Peyer's patch (tissue), 4 donors: ENCODE data around the gene DCUN1D3. TPM values are rescaled to one million over a fixed set of nuclear protein-coding genes. Genes with fewer than 3 reads are reported as not detected.

Experiments
- DNase-seq, 3 donors: peaks; one replicate each; pipeline ENCODE4 v3.0.0-alpha.2; 2017 to 2019
- H3K27ac ChIP-seq, 4 donors: fragments of 200-600 bp; sonication (generic); one replicate each; pipeline ENCODE4 v1.5.1; 2016 to 2019
- H3K27me3 ChIP-seq, 2 donors: fragments of 200-600 bp; sonication (generic); one replicate each; pipeline ENCODE4 v1.5.1; 2019
- H3K36me3 ChIP-seq, 3 donors: fragments of 200-600 bp; sonication (generic); one replicate each; pipeline ENCODE4 v1.5.1; 2016 to 2019
- H3K4me1 ChIP-seq, 4 donors: fragments of 200-600 bp; sonication (generic); one replicate each; pipeline ENCODE4 v1.5.1; 2016 to 2019
- H3K4me3 ChIP-seq, 4 donors: fragments of 200-600 bp; sonication (generic); 1 replicate in 3 of 4; 2 replicates in 1 of 4; pipeline ENCODE4 v1.5.1; 2016 to 2019; ENCODE audit warnings: mild to moderate bottlenecking in 1 of 4
- H3K9me3 ChIP-seq, 4 donors: fragments of 200-600 bp; sonication (generic); one replicate each; pipeline ENCODE4 v1.5.1; 2016 to 2019; ENCODE audit warnings: mild to moderate bottlenecking in 1 of 4
- CTCF ChIP-seq, 6 experiments: fragments of 450-650 bp in 4 of 6; fragments of 200-600 bp in 2 of 6; sonication (generic) in 1 of 6; IDR thresholded peaks; one replicate each; pipeline ENCODE4 v1.5.1; 2017 to 2019; ENCODE audit warnings: antibody characterized with exemption in 6 of 6, mild to moderate bottlenecking in 3 of 6, moderate library complexity in 1 of 6
- POLR2A ChIP-seq, 2 donors: fragments of 450-650 bp; IDR thresholded peaks; one replicate each; pipeline ENCODE4 v1.5.1; 2017; ENCODE audit warnings: antibody characterized with exemption in 2 of 2, mild to moderate bottlenecking in 2 of 2, moderate library complexity in 2 of 2
- total RNA-seq, 4 donors: library from RNA; depleted of rRNA; stranded (reverse); fragments of >200 nt; gene quantifications; one replicate each; pipeline ENCODE4 v1.1.0, GENCODE V29; 2016

The DCUN1D3 gene
- total RNA-seq, 4 donors from 2014 or later = 6.5 to 12.2 (median 9.5) TPM

GRCh38 chr16:20884240-20884556, 16.0 kb downstream of the DCUN1D3 start:
- no peak for DNase-seq
- TF ChIP-seq CTCF (IDR thresholded peaks at IDR 0.05) = no peak
- TF ChIP-seq POLR2A (IDR thresholded peaks at IDR 0.05) = no peak
- peaks cover 0 to 10% (median 0%) of the 10 kb centered on the region in 4 donors for H3K4me1 ChIP-seq
- H3K27ac ChIP-seq = peak overlapping the region in 1 of 4 donors; percentile 9
- H3K27me3 ChIP-seq = no peaks in the 10 kb centered on the region
- H3K4me3 ChIP-seq = no peak overlapping the region
- no peaks in the 10 kb centered on the region for H3K9me3 ChIP-seq
- no peaks in the 10 kb centered on the region for H3K36me3 ChIP-seq

- no peak for TF ChIP-seq POLR2A (IDR thresholded peaks at IDR 0.05)
- no peak for TF ChIP-seq CTCF (IDR thresholded peaks at IDR 0.05)
- Histone ChIP-seq H3K4me3 (no peak overlapping the region), H3K36me3 (no peaks in the 10 kb centered on the region), H3K27me3 (no peaks in the 10 kb centered on the region), H3K27ac (no peak overlapping the region), H3K4me1 (peaks cover 0 to 15% (median 0%) of the 10 kb centered on the region in 4 donors), H3K9me3 (no peaks in the 10 kb centered on the region)
- DNase-seq = no peak
Observed at GRCh38 chr16:20883554-20884239, 16.5 kb downstream of the DCUN1D3 start.

- H3K27ac ChIP-seq = no peak overlapping the region
- no peaks in the 10 kb centered on the region for H3K9me3 ChIP-seq
- no peak overlapping the region for H3K4me3 ChIP-seq
- no peak for DNase-seq
- H3K4me1 ChIP-seq = peaks cover 0 to 15% (median 0%) of the 10 kb centered on the region in 4 donors
- no peaks in the 10 kb centered on the region for H3K36me3 ChIP-seq
- no peaks in the 10 kb centered on the region for H3K27me3 ChIP-seq
- no peak for TF ChIP-seq CTCF (IDR thresholded peaks at IDR 0.05)
- TF ChIP-seq POLR2A (IDR thresholded peaks at IDR 0.05) = no peak
Observed at GRCh38 chr16:20881503-20881878, 18.7 kb downstream of the DCUN1D3 start.

- no peak for TF ChIP-seq POLR2A (IDR thresholded peaks at IDR 0.05)
- no peak for TF ChIP-seq CTCF (IDR thresholded peaks at IDR 0.05)
- peaks cover 0 to 15% (median 0%) of the 10 kb centered on the region in 4 donors for H3K4me1 ChIP-seq
Observed at GRCh38 chr16:20880867-20881502, 19.2 kb downstream of the DCUN1D3 start.

GRCh38 chr16:20879175-20880040, 20.8 kb downstream of the DCUN1D3 start:
- H3K4me3 ChIP-seq = no peak overlapping the region
- no peaks in the 10 kb centered on the region for H3K27me3 ChIP-seq
- no peak for DNase-seq
- no peak overlapping the region for H3K27ac ChIP-seq
- no peaks in the 10 kb centered on the region for H3K36me3 ChIP-seq
- peaks cover 0 to 15% (median 3%) of the 10 kb centered on the region in 4 donors for H3K4me1 ChIP-seq
- TF ChIP-seq POLR2A (IDR thresholded peaks at IDR 0.05) (no peak), CTCF (IDR thresholded peaks at IDR 0.05) (no peak)
- H3K9me3 ChIP-seq = no peaks in the 10 kb centered on the region

More at GRCh38 chr16:20880867-20881502, 19.2 kb downstream of the DCUN1D3 start:
- H3K27me3 ChIP-seq = no peaks in the 10 kb centered on the region
- H3K4me3 ChIP-seq = no peak overlapping the region
- no peaks in the 10 kb centered on the region for H3K9me3 ChIP-seq
- no peaks in the 10 kb centered on the region for H3K36me3 ChIP-seq
- no peak for DNase-seq
- H3K27ac ChIP-seq = no peak overlapping the region
